ENCODE data around the gene NKAIN2. TPM values are rescaled to one million over a fixed set of nuclear protein-coding genes. Genes with fewer than 3 reads are reported as not detected.
"Not testable (repeated sequence)": the region's sequence is repeated elsewhere in the genome, so short reads cannot be mapped to it uniquely, and the experiment has no call there.

NKAIN2 gene
- total RNA-seq, 1 experiment from 2014 or later, result not detected

- H3K4me3 Mint-ChIP-seq (ENCODE audit: low read depth, unreplicated experiment), result no peak overlapping the region
- no peaks in the 10 kb centered on the region for H3K9me3 Mint-ChIP-seq (ENCODE audit: low read depth, unreplicated experiment)
- no peaks in the 10 kb centered on the region for H3K36me3 Mint-ChIP-seq (ENCODE audit: insufficient read depth, unreplicated experiment)
- TF ChIP-seq CTCF (IDR thresholded peaks at IDR 0.05; ENCODE audit: unreplicated experiment), result no peak
- no peak for DNase-seq
- CTCF ChIA-PET, result no interaction called here
- intact Hi-C loops (cut with micrococcal nuclease; ENCODE audit: unreplicated experiment), result no loop called here
- no peaks in the 10 kb centered on the region for H3K27me3 Mint-ChIP-seq (ENCODE audit: unreplicated experiment)
- no peak overlapping the region for H3K27ac Mint-ChIP-seq (ENCODE audit: unreplicated experiment)
- no peaks in the 10 kb centered on the region for H3K4me1 Mint-ChIP-seq (ENCODE audit: low read depth, unreplicated experiment)
- no TSS peak for BruUV-seq (replicated peaks)
Observed at GRCh38 chr6:124149646-124150045, 346.0 kb downstream of the NKAIN2 start.

GRCh38 chr6:124158024-124158423 lies 354.4 kb downstream of the NKAIN2 start:
- intact Hi-C loops (cut with micrococcal nuclease; ENCODE audit: unreplicated experiment), result no loop called here
- no peaks in the 10 kb centered on the region for H3K27me3 Mint-ChIP-seq (ENCODE audit: unreplicated experiment)

GRCh38 chr6:124163676-124164075 lies 360.0 kb downstream of the NKAIN2 start:
- Mint-ChIP-seq H3K27me3 (ENCODE audit: unreplicated experiment) (no peaks in the 10 kb centered on the region), H3K36me3 (ENCODE audit: insufficient read depth, unreplicated experiment) (no peaks in the 10 kb centered on the region), H3K9me3 (ENCODE audit: low read depth, unreplicated experiment) (no peaks in the 10 kb centered on the region), H3K4me3 (ENCODE audit: low read depth, unreplicated experiment) (no peak overlapping the region), H3K4me1 (ENCODE audit: low read depth, unreplicated experiment) (no peaks in the 10 kb centered on the region), H3K27ac (ENCODE audit: unreplicated experiment) (no peak overlapping the region)
- TF ChIP-seq CTCF (IDR thresholded peaks at IDR 0.05; ENCODE audit: unreplicated experiment), result no peak
- BruUV-seq (replicated peaks), result no TSS peak
- intact Hi-C loops (cut with micrococcal nuclease; ENCODE audit: unreplicated experiment), result no loop called here
- no peak for DNase-seq
- CTCF ChIA-PET, result no interaction called here

More at GRCh38 chr6:124158024-124158423, 354.4 kb downstream of the NKAIN2 start:
- H3K4me1 Mint-ChIP-seq (ENCODE audit: low read depth, unreplicated experiment), result no peaks in the 10 kb centered on the region
- H3K36me3 Mint-ChIP-seq (ENCODE audit: insufficient read depth, unreplicated experiment), result no peaks in the 10 kb centered on the region
- no peaks in the 10 kb centered on the region for H3K9me3 Mint-ChIP-seq (ENCODE audit: low read depth, unreplicated experiment)
- no peak for DNase-seq
- BruUV-seq (replicated peaks), result no TSS peak
- H3K27ac Mint-ChIP-seq (ENCODE audit: unreplicated experiment), result no peak overlapping the region
- TF ChIP-seq CTCF (IDR thresholded peaks at IDR 0.05; ENCODE audit: unreplicated experiment), result no peak
- CTCF ChIA-PET, result no interaction called here
- H3K4me3 Mint-ChIP-seq (ENCODE audit: low read depth, unreplicated experiment), result no peak overlapping the region

GRCh38 chr6:124164343-124164742 lies 360.7 kb downstream of the NKAIN2 start:
- no peaks in the 10 kb centered on the region for H3K9me3 Mint-ChIP-seq (ENCODE audit: low read depth, unreplicated experiment)
- H3K27ac Mint-ChIP-seq (ENCODE audit: unreplicated experiment), result no peak overlapping the region
- TF ChIP-seq CTCF (IDR thresholded peaks at IDR 0.05; ENCODE audit: unreplicated experiment), result no peak
- intact Hi-C loops (cut with micrococcal nuclease; ENCODE audit: unreplicated experiment), result no loop called here
- no peak for DNase-seq
- H3K4me1 Mint-ChIP-seq (ENCODE audit: low read depth, unreplicated experiment), result no peaks in the 10 kb centered on the region
- no peak overlapping the region for H3K4me3 Mint-ChIP-seq (ENCODE audit: low read depth, unreplicated experiment)
- CTCF ChIA-PET, result no interaction called here
- no peaks in the 10 kb centered on the region for H3K36me3 Mint-ChIP-seq (ENCODE audit: insufficient read depth, unreplicated experiment)
- BruUV-seq (replicated peaks), result no TSS peak
- no peaks in the 10 kb centered on the region for H3K27me3 Mint-ChIP-seq (ENCODE audit: unreplicated experiment)

GRCh38 chr6:124167249-124167648 lies 363.6 kb downstream of the NKAIN2 start:
- BruUV-seq (replicated peaks); H3K4me1 Mint-ChIP-seq (ENCODE audit: low read depth, unreplicated experiment): not testable (repeated sequence)

More at GRCh38 chr6:124167249-124167648, 363.6 kb downstream of the NKAIN2 start:
- CTCF ChIA-PET; H3K27ac Mint-ChIP-seq (ENCODE audit: unreplicated experiment); H3K36me3 Mint-ChIP-seq (ENCODE audit: insufficient read depth, unreplicated experiment); intact Hi-C loops (cut with micrococcal nuclease; ENCODE audit: unreplicated experiment); H3K9me3 Mint-ChIP-seq (ENCODE audit: low read depth, unreplicated experiment); DNase-seq; H3K4me3 Mint-ChIP-seq (ENCODE audit: low read depth, unreplicated experiment); H3K27me3 Mint-ChIP-seq (ENCODE audit: unreplicated experiment): not testable (repeated sequence)

Measured in Calu3 (cell line).